Measurements from ENCODE around the gene SPG7.

The SPG7 gene

GRCh38 chr16:89489040-89489897 is 18.9 kb upstream of the SPG7 start:
- peak; percentile 45 for DNase-seq

- no peak for DNase-seq
These were observed 18.2 kb upstream of the SPG7 start for GRCh38 chr16:89489898-89490438.

GRCh38 chr16:89490439-89491237 is 17.6 kb upstream of the SPG7 start, which contains the start of gene ANKRD11:
ANKRD11 (minus strand) TSS chr16:89490561; CDS start chr16:89317019, 173,542 bp downstream.
- peak; percentile 97 for DNase-seq

GRCh38 chr16:89491238-89491869 is 16.8 kb upstream of the SPG7 start:
- no peak for DNase-seq

- no peak for DNase-seq
These were observed 16.1 kb upstream of the SPG7 start for GRCh38 chr16:89491974-89492687.

GRCh38 chr16:89493776-89494175 is 14.4 kb upstream of the SPG7 start:
- no peak for DNase-seq

GRCh38 chr16:89495121-89495520 is 13.1 kb upstream of the SPG7 start:
- no peak for DNase-seq

- no peak for DNase-seq
These were observed 9.4 kb upstream of the SPG7 start for GRCh38 chr16:89498839-89499238.

- no peak for DNase-seq
These were observed 8.4 kb upstream of the SPG7 start for GRCh38 chr16:89499767-89500166.

GRCh38 chr16:89502081-89502843 is 5.9 kb upstream of the SPG7 start:
- DNase-seq = no peak

GRCh38 chr16:89504091-89504490 is 4.1 kb upstream of the SPG7 start:
- no peak for DNase-seq

GRCh38 chr16:89505204-89506112 is 2.7 kb upstream of the SPG7 start:
- DNase-seq = no peak

GRCh38 chr16:89506113-89506504 is 2.1 kb upstream of the SPG7 start:
- DNase-seq = no peak

GRCh38 chr16:89506791-89507191 is 1.4 kb upstream of the SPG7 start:
- no peak for DNase-seq

GRCh38 chr16:89507214-89507833 is 879 bp upstream of the SPG7 start:
- DNase-seq = no peak

- no peak for DNase-seq
These were observed 2.3 kb downstream of the SPG7 start for GRCh38 chr16:89510526-89510925.

GRCh38 chr16:89511374-89511773 is 3.2 kb downstream of the SPG7 start:
- DNase-seq = no peak

GRCh38 chr16:89512453-89512852 is 4.2 kb downstream of the SPG7 start:
- no peak for DNase-seq

GRCh38 chr16:89517128-89517527 is 8.9 kb downstream of the SPG7 start:
- no peak for DNase-seq

GRCh38 chr16:89519881-89520280 is 11.7 kb downstream of the SPG7 start:
- no peak for DNase-seq

Measured in NCI-H1694 treated with DMSO at 0.1 percent for 48 hours (cell line).